ENCODE measurements around the gene TRMT5.

TRMT5 gene

DNA sequence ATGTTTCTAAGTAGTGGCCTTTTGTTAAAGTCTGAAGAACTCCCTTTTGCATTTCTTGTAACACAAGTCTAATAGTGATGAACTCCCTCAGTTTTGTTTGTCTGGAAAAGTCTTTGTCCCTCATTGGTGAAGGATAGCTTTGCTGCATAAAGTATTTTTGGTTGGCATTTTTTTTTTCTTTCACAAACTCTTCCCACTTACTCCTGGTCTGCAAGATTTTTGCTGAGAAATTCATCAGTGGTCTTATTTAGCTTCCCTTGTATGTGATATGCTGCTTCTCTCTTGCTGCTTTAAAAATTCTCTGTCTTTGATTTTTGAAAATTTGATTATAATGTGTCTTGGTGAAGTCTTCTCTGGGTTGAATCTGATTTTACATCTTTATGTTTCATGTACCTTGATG is 22.7 kb downstream of the TRMT5 start:
- H2BK12ac ChIP-seq (ENCODE audit: low read length) = no peak overlapping the region
- DNase-seq (ENCODE audit: low spot score) = no peak
- H3K9me3 ChIP-seq (replicated peaks in 1 of 2; ENCODE audit: control insufficient read depth in 2 of 2, insufficient read depth in 1 of 2, low read depth in 1 of 2, low read length in 2 of 2) = peaks cover 2 to 28% of the 10 kb centered on the region in 2 donors
- no peak overlapping the region for H3K23ac ChIP-seq (ENCODE audit: low read depth, low read length, poor library complexity)
- no peak overlapping the region for H2AK5ac ChIP-seq (ENCODE audit: low read depth, low read length)
- H3K27ac ChIP-seq (replicated peaks; ENCODE audit: low read length) = no peak overlapping the region
- H2AFZ ChIP-seq (ENCODE audit: low read length) = no peak overlapping the region
- no peak overlapping the region for H4K8ac ChIP-seq (ENCODE audit: low read depth, low read length)
- no peaks in the 10 kb centered on the region for H3K36me3 ChIP-seq (replicated peaks in 1 of 2; ENCODE audit: control insufficient read depth in 2 of 2, insufficient read depth in 2 of 2, low read length in 2 of 2)
- no peak overlapping the region for H2BK15ac ChIP-seq (ENCODE audit: low read length)
- no peak overlapping the region for H2BK120ac ChIP-seq (ENCODE audit: low read depth, low read length)
- H3K9ac ChIP-seq (ENCODE audit: low read depth, low read length, poor library complexity) = no peak overlapping the region
- no peak overlapping the region for H3K14ac ChIP-seq (ENCODE audit: low read length)
- no peak overlapping the region for H3K18ac ChIP-seq (ENCODE audit: low read length)
- H3K27me3 ChIP-seq (ENCODE audit: control insufficient read depth in 3 of 3, insufficient read depth in 3 of 3, low read depth in 1 of 3, low read length in 3 of 3) = no peaks in the 10 kb centered on the region
- no peak overlapping the region for H2BK5ac ChIP-seq (ENCODE audit: low read length)
- no peaks in the 10 kb centered on the region for H3K4me1 ChIP-seq (ENCODE audit: control insufficient read depth in 2 of 2, insufficient read depth in 1 of 2, low read depth in 1 of 2, low read length in 2 of 2)
- H3K4me3 ChIP-seq (ENCODE audit: low read length in 2 of 2) = no peak overlapping the region
- no peaks in the 10 kb centered on the region for H3K79me1 ChIP-seq (ENCODE audit: low read depth, low read length)
- no peak overlapping the region for H3K4ac ChIP-seq (ENCODE audit: low read length)
- H3K4me2 ChIP-seq (ENCODE audit: insufficient read depth, low read length, poor library complexity, severe bottlenecking) = no peak overlapping the region
- no peak overlapping the region for H4K91ac ChIP-seq (ENCODE audit: low read depth, low read length, poor library complexity)

DNA sequence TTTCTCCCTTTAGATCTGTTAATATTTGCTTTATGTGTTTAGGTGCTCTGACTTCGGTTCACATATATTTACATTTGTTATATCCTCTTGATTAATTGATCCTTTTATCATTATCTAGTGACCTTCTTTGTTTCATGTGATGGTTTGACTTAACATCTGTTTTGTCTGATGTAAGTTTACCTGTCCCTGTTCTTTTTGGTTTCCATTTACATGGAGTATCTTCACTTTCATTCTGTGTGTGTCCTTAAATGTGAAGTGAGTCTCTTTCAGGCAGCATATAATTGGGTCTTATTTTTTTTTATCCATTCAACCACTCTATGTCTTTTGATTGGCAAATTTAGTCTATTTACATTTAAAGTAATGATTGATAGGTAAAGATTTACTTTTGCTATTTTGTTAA is 24.2 kb downstream of the TRMT5 start:
- H2AFZ ChIP-seq (ENCODE audit: low read length) = no peak overlapping the region
- no CpG with 5 or more reads among the region's 1 CpG for WGBS, 2 donors (ENCODE audit: extremely low coverage in 2 of 2, insufficient read length in 2 of 2, insufficient replicate concordance in 1 of 2)
- H3K4me1 ChIP-seq (ENCODE audit: control insufficient read depth in 2 of 2, insufficient read depth in 1 of 2, low read depth in 1 of 2, low read length in 2 of 2) = no peaks in the 10 kb centered on the region
- H2BK120ac ChIP-seq (ENCODE audit: low read depth, low read length) = no peak overlapping the region
- H3K9me3 ChIP-seq (replicated peaks in 1 of 2; ENCODE audit: control insufficient read depth in 2 of 2, insufficient read depth in 1 of 2, low read depth in 1 of 2, low read length in 2 of 2) = peaks cover 2 to 29% of the 10 kb centered on the region in 2 donors
- no peaks in the 10 kb centered on the region for H3K79me1 ChIP-seq (ENCODE audit: low read depth, low read length)
- no peaks in the 10 kb centered on the region for H3K36me3 ChIP-seq (replicated peaks in 1 of 2; ENCODE audit: control insufficient read depth in 2 of 2, insufficient read depth in 2 of 2, low read length in 2 of 2)
- no peak overlapping the region for H4K91ac ChIP-seq (ENCODE audit: low read depth, low read length, poor library complexity)
- H3K14ac ChIP-seq (ENCODE audit: low read length) = no peak overlapping the region
- H3K4me3 ChIP-seq (ENCODE audit: low read length in 2 of 2) = no peak overlapping the region
- H3K4ac ChIP-seq (ENCODE audit: low read length) = no peak overlapping the region
- no peak overlapping the region for H2BK12ac ChIP-seq (ENCODE audit: low read length)
- H2BK15ac ChIP-seq (ENCODE audit: low read length) = no peak overlapping the region
- H3K27me3 ChIP-seq (ENCODE audit: control insufficient read depth in 3 of 3, insufficient read depth in 3 of 3, low read depth in 1 of 3, low read length in 3 of 3) = no peaks in the 10 kb centered on the region
- no peak overlapping the region for H3K18ac ChIP-seq (ENCODE audit: low read length)
- no peak overlapping the region for H3K9ac ChIP-seq (ENCODE audit: low read depth, low read length, poor library complexity)
- no peak for DNase-seq (ENCODE audit: low spot score)
- no peak overlapping the region for H4K8ac ChIP-seq (ENCODE audit: low read depth, low read length)
- no peak overlapping the region for H3K4me2 ChIP-seq (ENCODE audit: insufficient read depth, low read length, poor library complexity, severe bottlenecking)
- no peak overlapping the region for H3K27ac ChIP-seq (replicated peaks; ENCODE audit: low read length)
- no peak overlapping the region for H2BK5ac ChIP-seq (ENCODE audit: low read length)
- H3K23ac ChIP-seq (ENCODE audit: low read depth, low read length, poor library complexity) = no peak overlapping the region
- H2AK5ac ChIP-seq (ENCODE audit: low read depth, low read length) = no peak overlapping the region

DNA sequence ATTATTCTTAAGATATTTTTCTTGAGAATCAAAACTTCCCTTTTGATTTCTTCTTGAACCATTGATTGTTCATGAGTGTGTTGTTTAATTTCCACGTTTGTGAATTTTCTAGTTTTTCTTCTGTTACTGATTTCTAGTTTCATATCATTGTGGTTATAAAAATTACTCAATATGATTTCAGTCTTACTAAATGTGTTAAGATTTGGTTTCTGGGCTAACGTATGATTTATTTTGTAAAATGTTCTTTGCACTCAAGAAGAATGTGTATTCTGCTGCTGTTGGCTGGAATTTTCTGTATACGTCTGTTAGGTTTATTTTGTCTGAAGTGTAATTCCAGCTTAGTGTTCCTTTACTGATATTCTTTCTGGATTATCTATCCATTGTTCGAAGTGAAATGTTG is 24.7 kb downstream of the TRMT5 start:
- H3K4me1 ChIP-seq (ENCODE audit: control insufficient read depth in 2 of 2, insufficient read depth in 1 of 2, low read depth in 1 of 2, low read length in 2 of 2) = no peaks in the 10 kb centered on the region
- no peak for DNase-seq (ENCODE audit: low spot score)
- H4K91ac ChIP-seq (ENCODE audit: low read depth, low read length, poor library complexity) = no peak overlapping the region
- no peak overlapping the region for H3K23ac ChIP-seq (ENCODE audit: low read depth, low read length, poor library complexity)
- no peak overlapping the region for H3K14ac ChIP-seq (ENCODE audit: low read length)
- H3K18ac ChIP-seq (ENCODE audit: low read length) = no peak overlapping the region
- no peak overlapping the region for H3K4me2 ChIP-seq (ENCODE audit: insufficient read depth, low read length, poor library complexity, severe bottlenecking)
- no peak overlapping the region for H2AK5ac ChIP-seq (ENCODE audit: low read depth, low read length)
- no peaks in the 10 kb centered on the region for H3K36me3 ChIP-seq (replicated peaks in 1 of 2; ENCODE audit: control insufficient read depth in 2 of 2, insufficient read depth in 2 of 2, low read length in 2 of 2)
- no peak overlapping the region for H2BK120ac ChIP-seq (ENCODE audit: low read depth, low read length)
- H3K9me3 ChIP-seq (replicated peaks in 1 of 2; ENCODE audit: control insufficient read depth in 2 of 2, insufficient read depth in 1 of 2, low read depth in 1 of 2, low read length in 2 of 2) = peaks cover 2 to 29% of the 10 kb centered on the region in 2 donors
- no peak overlapping the region for H2BK15ac ChIP-seq (ENCODE audit: low read length)
- H3K4me3 ChIP-seq (ENCODE audit: low read length in 2 of 2) = no peak overlapping the region
- no peaks in the 10 kb centered on the region for H3K27me3 ChIP-seq (ENCODE audit: control insufficient read depth in 3 of 3, insufficient read depth in 3 of 3, low read depth in 1 of 3, low read length in 3 of 3)
- H3K4ac ChIP-seq (ENCODE audit: low read length) = no peak overlapping the region
- H2BK5ac ChIP-seq (ENCODE audit: low read length) = no peak overlapping the region
- H2AFZ ChIP-seq (ENCODE audit: low read length) = no peak overlapping the region
- H2BK12ac ChIP-seq (ENCODE audit: low read length) = no peak overlapping the region
- no peak overlapping the region for H4K8ac ChIP-seq (ENCODE audit: low read depth, low read length)
- no CpG with 5 or more reads among the region's 4 CpGs for WGBS, 2 donors (ENCODE audit: extremely low coverage in 2 of 2, insufficient read length in 2 of 2, insufficient replicate concordance in 1 of 2)
- H3K79me1 ChIP-seq (ENCODE audit: low read depth, low read length) = no peaks in the 10 kb centered on the region
- H3K27ac ChIP-seq (replicated peaks; ENCODE audit: low read length) = no peak overlapping the region
- H3K9ac ChIP-seq (ENCODE audit: low read depth, low read length, poor library complexity) = no peak overlapping the region

DNA sequence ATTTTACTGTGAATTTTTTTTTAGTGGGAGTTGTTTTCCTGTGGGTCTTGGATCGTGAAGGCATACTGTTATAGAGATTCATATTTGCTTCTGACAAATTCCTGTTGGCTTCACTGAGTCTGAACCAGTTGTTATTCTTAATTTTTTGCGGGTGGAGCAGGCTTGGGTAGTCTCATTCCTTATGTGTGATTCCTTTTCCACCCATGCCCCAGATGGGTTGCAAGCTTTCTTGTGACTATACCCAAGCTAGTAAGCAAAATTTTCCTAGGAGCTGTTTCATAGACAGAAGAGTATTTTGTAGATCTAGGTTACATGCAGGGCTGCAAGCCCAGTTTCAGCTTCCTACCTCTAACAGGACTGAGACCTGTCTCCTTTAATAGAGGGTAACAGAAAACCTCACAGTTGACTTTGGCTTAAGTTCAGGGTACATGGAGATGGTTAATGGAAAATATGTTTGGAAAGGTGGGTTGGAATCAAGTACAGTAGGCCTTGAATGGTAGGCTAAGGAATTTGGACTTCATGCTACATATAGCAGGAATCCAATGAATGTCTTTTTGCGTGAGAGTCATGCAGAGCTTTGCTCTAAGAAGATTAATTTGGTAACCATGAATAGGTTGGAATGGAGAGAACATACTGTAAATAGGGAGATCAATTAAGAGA is 29.0 kb downstream of the TRMT5 start:
- no peak overlapping the region for H3K4me2 ChIP-seq (ENCODE audit: insufficient read depth, low read length, poor library complexity, severe bottlenecking)
- H4K8ac ChIP-seq (ENCODE audit: low read depth, low read length) = no peak overlapping the region
- H2BK12ac ChIP-seq (ENCODE audit: low read length) = no peak overlapping the region
- H3K9ac ChIP-seq (ENCODE audit: low read depth, low read length, poor library complexity) = no peak overlapping the region
- no peak overlapping the region for H3K18ac ChIP-seq (ENCODE audit: low read length)
- no peak overlapping the region for H2BK15ac ChIP-seq (ENCODE audit: low read length)
- no peak overlapping the region for H3K4me3 ChIP-seq (ENCODE audit: low read length in 2 of 2)
- H3K27ac ChIP-seq (replicated peaks; ENCODE audit: low read length) = no peak overlapping the region
- WGBS, 2 donors (ENCODE audit: extremely low coverage in 2 of 2, insufficient read length in 2 of 2, insufficient replicate concordance in 1 of 2) = no CpG with 5 or more reads among the region's 3 CpGs
- H2AFZ ChIP-seq (ENCODE audit: low read length) = no peak overlapping the region
- H3K4ac ChIP-seq (ENCODE audit: low read length) = no peak overlapping the region
- no peak for DNase-seq (ENCODE audit: low spot score)
- no peaks in the 10 kb centered on the region for H3K4me1 ChIP-seq (ENCODE audit: control insufficient read depth in 2 of 2, insufficient read depth in 1 of 2, low read depth in 1 of 2, low read length in 2 of 2)
- no peak overlapping the region for H3K14ac ChIP-seq (ENCODE audit: low read length)
- no peak overlapping the region for H4K91ac ChIP-seq (ENCODE audit: low read depth, low read length, poor library complexity)
- H3K23ac ChIP-seq (ENCODE audit: low read depth, low read length, poor library complexity) = no peak overlapping the region
- no peaks in the 10 kb centered on the region for H3K36me3 ChIP-seq (replicated peaks in 1 of 2; ENCODE audit: control insufficient read depth in 2 of 2, insufficient read depth in 2 of 2, low read length in 2 of 2)
- H2BK120ac ChIP-seq (ENCODE audit: low read depth, low read length) = no peak overlapping the region
- H3K79me1 ChIP-seq (ENCODE audit: low read depth, low read length) = no peaks in the 10 kb centered on the region
- no peak overlapping the region for H2AK5ac ChIP-seq (ENCODE audit: low read depth, low read length)
- H2BK5ac ChIP-seq (ENCODE audit: low read length) = no peak overlapping the region
- peaks cover 0 to 14% of the 10 kb centered on the region in 2 donors for H3K9me3 ChIP-seq (replicated peaks in 1 of 2; ENCODE audit: control insufficient read depth in 2 of 2, insufficient read depth in 1 of 2, low read depth in 1 of 2, low read length in 2 of 2)
- no peaks in the 10 kb centered on the region for H3K27me3 ChIP-seq (ENCODE audit: control insufficient read depth in 3 of 3, insufficient read depth in 3 of 3, low read depth in 1 of 3, low read length in 3 of 3)

All from neuronal stem cell (in vitro differentiated cells).